ENCODE data around the gene ZFHX3.

The ZFHX3 gene

DNA sequence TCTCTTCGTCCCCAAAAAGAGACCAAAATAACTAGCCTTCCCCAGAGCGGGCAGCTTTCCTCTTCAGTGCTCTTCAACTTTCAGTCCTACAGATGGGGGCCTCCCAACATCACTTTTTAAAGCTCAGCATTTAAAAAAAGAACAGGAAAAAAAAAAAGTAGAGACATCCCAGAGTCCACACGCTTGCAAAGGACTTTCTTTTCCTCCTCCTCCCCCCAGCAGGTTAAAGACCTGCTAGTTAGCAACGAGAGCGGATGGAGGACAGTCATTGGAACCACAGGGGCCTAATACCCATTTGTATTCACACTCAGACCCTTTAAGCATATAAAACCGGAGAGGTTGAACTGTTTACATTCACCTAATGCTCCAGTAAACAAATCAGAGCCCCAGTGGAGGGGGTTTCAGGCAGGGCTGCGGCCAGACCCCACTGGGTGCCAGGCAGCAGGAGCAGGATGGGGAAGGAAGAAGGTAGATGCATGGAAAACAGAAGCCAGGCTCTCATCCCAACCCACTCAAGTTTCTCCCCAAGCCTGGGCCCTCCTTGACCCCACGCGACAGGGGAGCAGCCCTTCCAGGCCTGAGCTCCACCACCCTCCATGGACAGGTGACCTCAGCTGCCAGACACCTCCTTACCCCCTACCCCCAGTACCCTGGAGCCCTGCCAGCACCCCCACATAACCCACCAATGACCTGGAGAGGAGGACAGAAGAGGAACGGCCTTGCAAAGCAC, 15.2 kb downstream of the ZFHX3 start:
- H3K4me3 ChIP-seq, result no peak overlapping the region
- no peak overlapping the region for H3K9ac ChIP-seq (ENCODE audit: insufficient read length)
- DNase-seq (ENCODE audit: low read depth, low spot score), result no peak
- no peak overlapping the region for H3K27ac ChIP-seq
- no peaks in the 10 kb centered on the region for H3K36me3 ChIP-seq (ENCODE audit: insufficient read depth, low read length)
- TF ChIP-seq FOXP2 (optimal IDR thresholded peaks at IDR 0.05; ENCODE audit: control extremely low read depth, extremely low read length, insufficient read depth), result no peak
- TF ChIP-seq EZH2 (IDR thresholded peaks at IDR 0.05), result no peak
- TF ChIP-seq POLR2AphosphoS5 (IDR thresholded peaks at IDR 0.05; ENCODE audit: borderline replicate concordance, low read depth, low read length), result no peak
- H3K9me3 ChIP-seq (ENCODE audit: low read depth, low read length), result no peaks in the 10 kb centered on the region

GRCh38 chr16:73031984-73032383, 15.9 kb downstream of the ZFHX3 start:
- Histone ChIP-seq H3K9me3 (ENCODE audit: low read depth, low read length) (no peaks in the 10 kb centered on the region), H3K36me3 (ENCODE audit: insufficient read depth, low read length) (no peaks in the 10 kb centered on the region), H3K27ac (no peak overlapping the region), H3K4me3 (no peak overlapping the region), H3K9ac (ENCODE audit: insufficient read length) (no peak overlapping the region)
- TF ChIP-seq EZH2 (IDR thresholded peaks at IDR 0.05) (no peak), FOXP2 (optimal IDR thresholded peaks at IDR 0.05; ENCODE audit: control extremely low read depth, extremely low read length, insufficient read depth) (no peak), POLR2AphosphoS5 (IDR thresholded peaks at IDR 0.05; ENCODE audit: borderline replicate concordance, low read depth, low read length) (no peak)
- DNase-seq (ENCODE audit: low read depth, low spot score), result no peak

DNA sequence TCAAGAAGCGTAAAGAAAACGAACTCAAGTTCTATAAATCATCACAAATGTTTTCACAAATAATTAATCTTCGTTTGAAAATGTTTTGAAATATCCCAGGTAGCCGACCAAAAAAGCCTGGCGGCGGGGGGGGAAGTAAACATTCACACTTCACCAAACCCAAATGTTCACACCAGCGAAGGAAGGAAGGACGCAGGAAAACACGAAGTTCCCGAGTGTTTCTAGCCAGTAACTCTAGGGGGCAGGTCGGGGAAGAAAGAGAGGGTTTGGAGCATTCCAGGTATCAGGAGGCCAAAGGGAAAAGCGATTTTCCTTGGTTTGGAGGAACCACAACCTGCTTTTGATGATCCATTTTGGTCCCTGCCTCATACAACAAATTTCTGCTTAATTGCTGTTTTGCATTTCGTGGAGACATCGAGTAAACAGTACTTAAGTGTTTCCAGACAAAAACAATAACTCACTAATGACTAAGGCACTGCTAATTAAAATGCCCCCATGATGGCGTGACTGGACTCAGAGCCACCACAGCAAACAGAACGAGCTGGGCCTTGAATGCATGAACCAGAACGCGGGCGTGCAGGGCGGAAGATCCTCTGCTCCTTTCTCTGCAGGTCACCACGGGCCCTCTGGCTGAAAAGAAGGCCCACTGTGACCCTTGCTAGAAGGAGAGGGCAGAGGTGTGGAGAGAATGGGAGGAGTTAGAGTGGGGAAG, 16.6 kb downstream of the ZFHX3 start:
- Histone ChIP-seq H3K4me3 (no peak overlapping the region), H3K36me3 (ENCODE audit: insufficient read depth, low read length) (no peaks in the 10 kb centered on the region), H3K27ac (no peak overlapping the region), H3K9me3 (ENCODE audit: low read depth, low read length) (no peaks in the 10 kb centered on the region), H3K9ac (ENCODE audit: insufficient read length) (no peak overlapping the region)
- TF ChIP-seq EZH2 (IDR thresholded peaks at IDR 0.05) (no peak), FOXP2 (optimal IDR thresholded peaks at IDR 0.05; ENCODE audit: control extremely low read depth, extremely low read length, insufficient read depth) (no peak), POLR2AphosphoS5 (IDR thresholded peaks at IDR 0.05; ENCODE audit: borderline replicate concordance, low read depth, low read length) (no peak)
- no peak for DNase-seq (ENCODE audit: low read depth, low spot score)

DNA sequence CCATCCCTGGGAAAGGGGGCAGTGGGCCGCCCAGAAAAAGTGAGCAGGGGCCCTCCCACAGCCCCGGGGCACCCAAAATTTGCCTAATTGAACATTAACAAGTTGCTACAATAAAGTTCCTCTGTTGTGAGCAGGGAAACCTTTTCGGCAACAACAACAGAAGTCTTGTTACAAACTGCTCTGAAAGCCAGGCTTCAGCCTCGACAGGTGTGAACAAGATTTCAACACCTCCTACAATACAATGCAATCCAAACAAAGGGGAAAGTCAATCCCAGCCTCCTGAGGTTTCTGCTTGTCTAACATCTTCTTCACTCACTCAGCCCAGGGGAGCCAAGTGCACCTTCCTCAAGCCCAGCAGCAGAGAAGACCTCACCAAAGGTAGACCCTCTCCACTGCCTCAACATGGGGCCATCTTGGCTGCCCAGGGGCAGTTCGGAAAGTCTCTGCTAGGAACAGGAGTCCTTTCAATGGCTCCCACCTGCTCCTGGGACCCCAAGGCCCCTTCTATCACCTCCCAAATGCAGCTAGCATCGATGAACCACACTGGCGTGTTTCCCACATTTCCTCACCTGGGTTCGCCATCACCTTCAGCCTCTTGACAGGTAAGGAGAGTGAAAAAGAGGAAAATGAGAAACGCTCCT, 19.1 kb downstream of the ZFHX3 start:
- H3K9me3 ChIP-seq (ENCODE audit: low read depth, low read length), result no peaks in the 10 kb centered on the region
- no peak for DNase-seq (ENCODE audit: low read depth, low spot score)
- no peak overlapping the region for H3K4me3 ChIP-seq
- no peak overlapping the region for H3K27ac ChIP-seq
- no peak overlapping the region for H3K9ac ChIP-seq (ENCODE audit: insufficient read length)
- H3K36me3 ChIP-seq (ENCODE audit: insufficient read depth, low read length), result no peaks in the 10 kb centered on the region
- TF ChIP-seq POLR2AphosphoS5 (IDR thresholded peaks at IDR 0.05; ENCODE audit: borderline replicate concordance, low read depth, low read length) (no peak), FOXP2 (optimal IDR thresholded peaks at IDR 0.05; ENCODE audit: control extremely low read depth, extremely low read length, insufficient read depth) (no peak)

GRCh38 chr16:73028263-73028662, 19.7 kb downstream of the ZFHX3 start:
- no peak for DNase-seq (ENCODE audit: low read depth, low spot score)
- no peak overlapping the region for H3K27ac ChIP-seq
- TF ChIP-seq POLR2AphosphoS5 (IDR thresholded peaks at IDR 0.05; ENCODE audit: borderline replicate concordance, low read depth, low read length), result no peak
- no peak for TF ChIP-seq FOXP2 (optimal IDR thresholded peaks at IDR 0.05; ENCODE audit: control extremely low read depth, extremely low read length, insufficient read depth)
- no peak for TF ChIP-seq EZH2 (IDR thresholded peaks at IDR 0.05)
- H3K9me3 ChIP-seq (ENCODE audit: low read depth, low read length), result no peaks in the 10 kb centered on the region
- no peak overlapping the region for H3K4me3 ChIP-seq
- H3K9ac ChIP-seq (ENCODE audit: insufficient read length), result no peak overlapping the region
- H3K36me3 ChIP-seq (ENCODE audit: insufficient read depth, low read length), result no peaks in the 10 kb centered on the region

GRCh38 chr16:73027685-73028111, 20.2 kb downstream of the ZFHX3 start:
- TF ChIP-seq POLR2AphosphoS5 (IDR thresholded peaks at IDR 0.05; ENCODE audit: borderline replicate concordance, low read depth, low read length) (no peak), FOXP2 (optimal IDR thresholded peaks at IDR 0.05; ENCODE audit: control extremely low read depth, extremely low read length, insufficient read depth) (no peak)

DNA sequence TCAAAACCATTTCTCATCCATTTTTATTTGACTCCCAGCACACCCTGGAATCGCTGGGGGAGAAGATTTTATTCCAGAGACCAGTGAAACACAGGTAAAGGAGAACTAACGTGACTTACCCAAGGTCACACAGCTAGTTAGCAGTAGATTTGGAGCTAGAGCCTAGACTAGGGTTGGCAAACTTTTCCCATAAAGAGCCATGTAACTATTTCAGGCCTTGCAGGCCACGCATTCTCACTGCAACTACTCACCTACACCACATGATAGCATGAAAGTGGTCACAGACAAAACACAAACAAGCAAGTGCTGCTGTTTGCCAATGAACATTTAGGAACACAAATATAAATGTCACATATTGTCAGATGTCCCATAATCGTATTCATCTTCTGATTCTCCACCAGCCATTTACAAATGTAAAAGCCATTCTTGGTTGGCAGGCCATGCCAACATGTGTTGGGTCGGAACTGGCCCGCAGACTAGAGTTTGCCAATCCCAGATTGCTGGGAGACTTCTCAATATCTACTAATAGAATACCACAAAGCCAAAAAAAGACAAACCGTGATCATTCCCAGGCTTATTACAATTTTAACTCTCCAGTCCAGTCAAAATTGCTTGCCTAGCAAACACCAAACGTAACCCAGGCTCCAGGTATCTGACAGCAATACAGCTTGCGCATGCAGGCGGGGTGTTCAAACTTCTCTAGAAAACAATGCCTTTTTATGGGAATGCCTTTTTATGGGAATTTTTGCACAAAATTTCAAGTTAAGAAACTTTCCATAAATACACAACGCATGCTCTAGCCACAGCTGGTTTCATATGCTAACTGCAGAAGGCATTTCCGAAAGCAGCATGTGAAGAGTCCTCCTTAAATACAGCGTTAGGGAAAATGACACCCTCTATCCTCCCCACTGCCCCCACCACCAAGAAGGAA, 20.9 kb downstream of the ZFHX3 start:
- TF ChIP-seq POLR2AphosphoS5 (IDR thresholded peaks at IDR 0.05; ENCODE audit: borderline replicate concordance, low read depth, low read length) (no peak), FOXP2 (optimal IDR thresholded peaks at IDR 0.05; ENCODE audit: control extremely low read depth, extremely low read length, insufficient read depth) (no peak), EZH2 (IDR thresholded peaks at IDR 0.05) (no peak)
- DNase-seq (ENCODE audit: low read depth, low spot score), result no peak
- no peak overlapping the region for H3K4me3 ChIP-seq
- H3K9me3 ChIP-seq (ENCODE audit: low read depth, low read length), result no peaks in the 10 kb centered on the region
- H3K9ac ChIP-seq (ENCODE audit: insufficient read length), result no peak overlapping the region
- no peaks in the 10 kb centered on the region for H3K36me3 ChIP-seq (ENCODE audit: insufficient read depth, low read length)
- H3K27ac ChIP-seq, result no peak overlapping the region

More at GRCh38 chr16:73027685-73028111, 20.2 kb downstream of the ZFHX3 start:
- no peak overlapping the region for H3K4me3 ChIP-seq
- no peaks in the 10 kb centered on the region for H3K36me3 ChIP-seq (ENCODE audit: insufficient read depth, low read length)
- no peak overlapping the region for H3K9ac ChIP-seq (ENCODE audit: insufficient read length)
- DNase-seq (ENCODE audit: low read depth, low spot score), result no peak
- H3K9me3 ChIP-seq (ENCODE audit: low read depth, low read length), result no peaks in the 10 kb centered on the region
- no peak overlapping the region for H3K27ac ChIP-seq

Data from SK-N-MC (cell line).